Immature natural killer cell (primary cell): Measurements from ENCODE around the gene CLCN1. TPM values are rescaled to one million over a fixed set of nuclear protein-coding genes. Genes with fewer than 3 reads are reported as not detected.
A peak's percentile ranks its signal among the peaks of the same experiment; 100 is the strongest.

Source experiments
- DNase-seq, 3 donors: peaks; one replicate each; pipeline ENCODE4 v3.0.0; 2022; ENCODE audit warnings: mixed read lengths in 1 of 3
- H3K27ac Mint-ChIP-seq, 6 donors: one replicate each; pipeline ENCODE4 v1.8.0; 2020; ENCODE audit warnings: mixed read lengths in 6 of 6, mild to moderate bottlenecking in 5 of 6, inconsistent platforms in 4 of 6, moderate library complexity in 3 of 6
- H3K27me3 Mint-ChIP-seq, 3 donors: one replicate each; pipeline ENCODE4 v1.8.0; 2020 to 2021; ENCODE audit warnings: low read depth in 3 of 3, mild to moderate bottlenecking in 3 of 3, mixed read lengths in 3 of 3, moderate library complexity in 3 of 3, inconsistent platforms in 1 of 3
- H3K36me3 Mint-ChIP-seq, 3 donors: one replicate each; pipeline ENCODE4 v1.8.0; 2020; ENCODE audit warnings: mixed read lengths in 3 of 3, inconsistent platforms in 2 of 3, mild to moderate bottlenecking in 2 of 3
- H3K4me1 Mint-ChIP-seq, 2 donors: one replicate each; pipeline ENCODE4 v1.8.0; 2020; ENCODE audit warnings: inconsistent platforms in 2 of 2, mild to moderate bottlenecking in 2 of 2, mixed read lengths in 2 of 2, moderate library complexity in 1 of 2
- H3K4me3 Mint-ChIP-seq, 5 donors: one replicate each; pipeline ENCODE4 v1.8.0; 2020; ENCODE audit warnings: mild to moderate bottlenecking in 5 of 5, mixed read lengths in 5 of 5, inconsistent platforms in 3 of 5, moderate library complexity in 3 of 5
- H3K9me3 Mint-ChIP-seq, 6 donors: one replicate each; pipeline ENCODE4 v1.8.0; 2020; ENCODE audit warnings: mild to moderate bottlenecking in 6 of 6, mixed read lengths in 6 of 6, inconsistent platforms in 4 of 6, moderate library complexity in 3 of 6
- polyA plus RNA-seq, 3 donors: library from polyadenylated mRNA; unstranded; fragments of 300-500 nt; fragmentation: Illumina TruSeq; gene quantifications; one replicate each; pipeline ENCODE4 v1.2.3, GENCODE V29; 2021

Gene CLCN1
- polyA plus RNA-seq, 3 donors from 2014 or later = 0.07 TPM; not detected in 2

GRCh38 chr7:143325240-143325639 lies 9.3 kb downstream of the CLCN1 start:
- no peaks in the 10 kb centered on the region for H3K36me3 Mint-ChIP-seq
- H3K9me3 Mint-ChIP-seq = no peaks in the 10 kb centered on the region
- peak overlapping the region in 2 of 5 donors; percentile 22 to 54 for H3K4me3 Mint-ChIP-seq
- H3K4me1 Mint-ChIP-seq = peaks cover 13 to 15% of the 10 kb centered on the region in 2 donors
- H3K27ac Mint-ChIP-seq = peak overlapping the region in 3 of 6 donors; percentile 34 to 89 (median 86)
- H3K27me3 Mint-ChIP-seq = peaks cover 0 to 4% (median 4%) of the 10 kb centered on the region in 3 donors
- DNase-seq = no peak

GRCh38 chr7:143327903-143328302 lies 12.0 kb downstream of the CLCN1 start:
- DNase-seq = no peak
- peaks cover 13 to 15% of the 10 kb centered on the region in 2 donors for H3K4me1 Mint-ChIP-seq
- peaks cover 0 to 6% (median 4%) of the 10 kb centered on the region in 3 donors for H3K27me3 Mint-ChIP-seq
- H3K4me3 Mint-ChIP-seq = no peak overlapping the region
- no peaks in the 10 kb centered on the region for H3K9me3 Mint-ChIP-seq
- no peak overlapping the region for H3K27ac Mint-ChIP-seq
- no peaks in the 10 kb centered on the region for H3K36me3 Mint-ChIP-seq

- H3K36me3 Mint-ChIP-seq = no peaks in the 10 kb centered on the region
- peaks cover 13 to 15% of the 10 kb centered on the region in 2 donors for H3K4me1 Mint-ChIP-seq
- no peak overlapping the region for H3K4me3 Mint-ChIP-seq
- no peak overlapping the region for H3K27ac Mint-ChIP-seq
- H3K9me3 Mint-ChIP-seq = no peaks in the 10 kb centered on the region
- no peak for DNase-seq
- H3K27me3 Mint-ChIP-seq = peaks cover 0 to 6% (median 4%) of the 10 kb centered on the region in 3 donors
Observed at GRCh38 chr7:143329471-143330170, 13.7 kb downstream of the CLCN1 start.

GRCh38 chr7:143331179-143331801 lies 15.4 kb downstream of the CLCN1 start:
- H3K36me3 Mint-ChIP-seq = no peaks in the 10 kb centered on the region
- peaks cover 0 to 8% (median 6%) of the 10 kb centered on the region in 3 donors for H3K27me3 Mint-ChIP-seq
- no peaks in the 10 kb centered on the region for H3K9me3 Mint-ChIP-seq
- H3K27ac Mint-ChIP-seq = no peak overlapping the region
- DNase-seq = no peak
- no peak overlapping the region for H3K4me3 Mint-ChIP-seq
- H3K4me1 Mint-ChIP-seq = peaks cover 0 to under 1% of the 10 kb centered on the region in 2 donors

- Mint-ChIP-seq H3K4me3 (no peak overlapping the region), H3K27me3 (peaks cover 4 to 8% (median 8%) of the 10 kb centered on the region in 3 donors), H3K36me3 (no peaks in the 10 kb centered on the region), H3K27ac (no peak overlapping the region), H3K4me1 (no peaks in the 10 kb centered on the region), H3K9me3 (no peaks in the 10 kb centered on the region)
- DNase-seq = no peak
Observed at GRCh38 chr7:143334244-143334643, 18.3 kb downstream of the CLCN1 start.

- DNase-seq = no peak
- Mint-ChIP-seq H3K27me3 (peaks cover 4 to 7% (median 4%) of the 10 kb centered on the region in 3 donors), H3K36me3 (no peaks in the 10 kb centered on the region), H3K4me1 (no peaks in the 10 kb centered on the region), H3K4me3 (no peak overlapping the region), H3K9me3 (no peaks in the 10 kb centered on the region), H3K27ac (no peak overlapping the region)
Observed at GRCh38 chr7:143337216-143337615, 21.3 kb downstream of the CLCN1 start.

GRCh38 chr7:143341842-143342241 lies 25.9 kb downstream of the CLCN1 start:
- H3K36me3 Mint-ChIP-seq = no peaks in the 10 kb centered on the region
- DNase-seq = no peak
- H3K27me3 Mint-ChIP-seq = peaks cover 7 to 9% (median 8%) of the 10 kb centered on the region in 3 donors
- no peak overlapping the region for H3K4me3 Mint-ChIP-seq
- H3K4me1 Mint-ChIP-seq = peaks cover 7 to 11% of the 10 kb centered on the region in 2 donors
- no peak overlapping the region for H3K27ac Mint-ChIP-seq
- H3K9me3 Mint-ChIP-seq = no peaks in the 10 kb centered on the region

- no peak overlapping the region for H3K27ac Mint-ChIP-seq
- H3K9me3 Mint-ChIP-seq = no peaks in the 10 kb centered on the region
- H3K4me3 Mint-ChIP-seq = no peak overlapping the region
- H3K4me1 Mint-ChIP-seq = peaks cover 7 to 11% of the 10 kb centered on the region in 2 donors
- no peaks in the 10 kb centered on the region for H3K36me3 Mint-ChIP-seq
- peaks cover 3 to 9% (median 7%) of the 10 kb centered on the region in 3 donors for H3K27me3 Mint-ChIP-seq
- DNase-seq = no peak
Observed at GRCh38 chr7:143343596-143343995, 27.7 kb downstream of the CLCN1 start.

GRCh38 chr7:143345428-143345900 lies 29.6 kb downstream of the CLCN1 start:
- peak overlapping the region in 2 of 6 donors; percentile 29 to 37 for H3K27ac Mint-ChIP-seq
- DNase-seq = peak; percentile 36 to 54 (median 51)
- peaks cover 7 to 11% of the 10 kb centered on the region in 2 donors for H3K4me1 Mint-ChIP-seq
- H3K9me3 Mint-ChIP-seq = no peaks in the 10 kb centered on the region
- peaks cover 3 to 9% (median 7%) of the 10 kb centered on the region in 3 donors for H3K27me3 Mint-ChIP-seq
- peak overlapping the region; percentile 49 to 82 (median 78) for H3K4me3 Mint-ChIP-seq
- H3K36me3 Mint-ChIP-seq = no peaks in the 10 kb centered on the region

- DNase-seq = no peak
- peaks cover 7 to 11% of the 10 kb centered on the region in 2 donors for H3K4me1 Mint-ChIP-seq
- no peak overlapping the region for H3K27ac Mint-ChIP-seq
- no peaks in the 10 kb centered on the region for H3K36me3 Mint-ChIP-seq
- no peaks in the 10 kb centered on the region for H3K9me3 Mint-ChIP-seq
- H3K27me3 Mint-ChIP-seq = peaks cover 3 to 8% (median 7%) of the 10 kb centered on the region in 3 donors
- peak overlapping the region in 1 of 5 donors; percentile 82 for H3K4me3 Mint-ChIP-seq
Observed at GRCh38 chr7:143346018-143346417, 30.1 kb downstream of the CLCN1 start.

GRCh38 chr7:143347950-143348349 lies 32.0 kb downstream of the CLCN1 start:
- H3K4me1 Mint-ChIP-seq = peaks cover 7 to 11% of the 10 kb centered on the region in 2 donors
- no peaks in the 10 kb centered on the region for H3K36me3 Mint-ChIP-seq
- DNase-seq = no peak
- H3K4me3 Mint-ChIP-seq = no peak overlapping the region
- no peaks in the 10 kb centered on the region for H3K9me3 Mint-ChIP-seq
- no peak overlapping the region for H3K27ac Mint-ChIP-seq
- H3K27me3 Mint-ChIP-seq = peaks cover 5 to 7% (median 6%) of the 10 kb centered on the region in 3 donors

GRCh38 chr7:143351060-143351459 lies 35.1 kb downstream of the CLCN1 start:
- Mint-ChIP-seq H3K4me3 (no peak overlapping the region), H3K36me3 (no peaks in the 10 kb centered on the region), H3K27ac (no peak overlapping the region), H3K9me3 (no peaks in the 10 kb centered on the region), H3K27me3 (peaks cover 2 to 3% (median 3%) of the 10 kb centered on the region in 3 donors), H3K4me1 (no peaks in the 10 kb centered on the region)
- DNase-seq = no peak

GRCh38 chr7:143351574-143351973 lies 35.7 kb downstream of the CLCN1 start:
- Mint-ChIP-seq H3K27me3 (peaks cover 2 to 3% (median 2%) of the 10 kb centered on the region in 3 donors), H3K4me3 (no peak overlapping the region), H3K9me3 (no peaks in the 10 kb centered on the region), H3K36me3 (no peaks in the 10 kb centered on the region), H3K27ac (no peak overlapping the region), H3K4me1 (no peaks in the 10 kb centered on the region)
- no peak for DNase-seq

GRCh38 chr7:143352531-143353002 lies 36.7 kb downstream of the CLCN1 start:
- no peak overlapping the region for H3K27ac Mint-ChIP-seq
- H3K4me1 Mint-ChIP-seq = no peaks in the 10 kb centered on the region
- H3K9me3 Mint-ChIP-seq = no peaks in the 10 kb centered on the region
- no peak for DNase-seq
- peaks cover 0 to 2% (median 2%) of the 10 kb centered on the region in 3 donors for H3K27me3 Mint-ChIP-seq
- no peak overlapping the region for H3K4me3 Mint-ChIP-seq
- H3K36me3 Mint-ChIP-seq = no peaks in the 10 kb centered on the region
